ENCODE results near the gene UBE2E2.
"Not testable (repeated sequence)": the region's sequence is repeated elsewhere in the genome, so short reads cannot be mapped to it uniquely, and the experiment has no call there.

Gene UBE2E2

GRCh38 chr3:23202921-23203707 lies at the start of gene UBE2E2:
TSS of gene UBE2E2 (plus strand) at chr3:23203327.
- DNase-seq (ENCODE audit: low read depth): no peak

- DNase-seq (ENCODE audit: low read depth): no peak
Observed at GRCh38 chr3:23153436-23153835, 49.7 kb upstream of the UBE2E2 start.

- DNase-seq (ENCODE audit: low read depth): no peak
Observed at GRCh38 chr3:23157331-23157730, 45.8 kb upstream of the UBE2E2 start.

GRCh38 chr3:23159929-23160328 lies 43.2 kb upstream of the UBE2E2 start:
- no peak for DNase-seq (ENCODE audit: low read depth)

- DNase-seq (ENCODE audit: low read depth): no peak
Observed at GRCh38 chr3:23161308-23161707, 41.8 kb upstream of the UBE2E2 start.

- DNase-seq (ENCODE audit: low read depth): no peak
Observed at GRCh38 chr3:23161896-23162570, 41.1 kb upstream of the UBE2E2 start.

GRCh38 chr3:23162934-23163333 lies 40.2 kb upstream of the UBE2E2 start:
- DNase-seq (ENCODE audit: low read depth): no peak

- DNase-seq (ENCODE audit: low read depth): no peak
Observed at GRCh38 chr3:23164746-23165145, 38.4 kb upstream of the UBE2E2 start.

GRCh38 chr3:23165571-23165970 lies 37.6 kb upstream of the UBE2E2 start:
- no peak for DNase-seq (ENCODE audit: low read depth)

GRCh38 chr3:23166276-23166675 lies 36.9 kb upstream of the UBE2E2 start:
- no peak for DNase-seq (ENCODE audit: low read depth)

GRCh38 chr3:23166845-23167244 lies 36.3 kb upstream of the UBE2E2 start:
- no peak for DNase-seq (ENCODE audit: low read depth)

GRCh38 chr3:23169551-23169950 lies 33.6 kb upstream of the UBE2E2 start:
- no peak for DNase-seq (ENCODE audit: low read depth)

GRCh38 chr3:23170291-23170690 lies 32.8 kb upstream of the UBE2E2 start:
- DNase-seq (ENCODE audit: low read depth): no peak

GRCh38 chr3:23172059-23172458 lies 31.1 kb upstream of the UBE2E2 start:
- DNase-seq (ENCODE audit: low read depth): no peak

GRCh38 chr3:23174426-23175039 lies 28.6 kb upstream of the UBE2E2 start:
- DNase-seq (ENCODE audit: low read depth): no peak

- DNase-seq (ENCODE audit: low read depth): no peak
Observed at GRCh38 chr3:23175341-23176083, 27.6 kb upstream of the UBE2E2 start.

- DNase-seq (ENCODE audit: low read depth): not testable (repeated sequence)
Observed at GRCh38 chr3:23176839-23177238, 26.3 kb upstream of the UBE2E2 start.

- DNase-seq (ENCODE audit: low read depth): no peak
Observed at GRCh38 chr3:23182996-23183513, 20.1 kb upstream of the UBE2E2 start.

- no peak for DNase-seq (ENCODE audit: low read depth)
Observed at GRCh38 chr3:23183731-23184130, 19.4 kb upstream of the UBE2E2 start.

- no peak for DNase-seq (ENCODE audit: low read depth)
Observed at GRCh38 chr3:23185861-23186260, 17.3 kb upstream of the UBE2E2 start.

- no peak for DNase-seq (ENCODE audit: low read depth)
Observed at GRCh38 chr3:23189187-23189586, 13.9 kb upstream of the UBE2E2 start.

- no peak for DNase-seq (ENCODE audit: low read depth)
Observed at GRCh38 chr3:23192816-23193215, 10.3 kb upstream of the UBE2E2 start.

Data from stimulated activated CD8-positive, alpha-beta memory T cell treated with anti-CD3 and anti-CD28 coated beads, Interleukin-7, amount 100 ng/mL, for 24 hours (primary cell).